Muscle layer of duodenum (tissue), 2 donors: ENCODE measurements around the gene MOCS1.

Experiments
- H3K27ac ChIP-seq: one replicate; pipeline ENCODE4 v1.7.0; 2013; ENCODE audit warnings: mild to moderate bottlenecking, low read length
- H3K27me3 ChIP-seq: one replicate; pipeline ENCODE4 v1.7.0; 2013; ENCODE audit warnings: low read depth, mild to moderate bottlenecking, control low read depth, low read length
- H3K36me3 ChIP-seq, 2 donors: one replicate each; pipeline ENCODE4 v1.7.0; 2013; ENCODE audit warnings: low read length in 2 of 2, control low read depth in 1 of 2, mild to moderate bottlenecking in 1 of 2; ENCODE audit not compliant: insufficient read depth in 2 of 2, control insufficient read depth in 1 of 2
- H3K4me1 ChIP-seq, 2 donors: one replicate each; pipeline ENCODE4 v1.7.0; 2013; ENCODE audit warnings: low read length in 2 of 2, mild to moderate bottlenecking in 2 of 2, control low read depth in 1 of 2, moderate library complexity in 1 of 2; ENCODE audit not compliant: insufficient read depth in 2 of 2, control insufficient read depth in 1 of 2
- H3K4me3 ChIP-seq, 2 donors: one replicate each; pipeline ENCODE4 v1.7.0; 2013; ENCODE audit warnings: low read length in 2 of 2, low read depth in 1 of 2, mild to moderate bottlenecking in 1 of 2
- H3K9me3 ChIP-seq, 2 donors: one replicate each; pipeline ENCODE4 v1.7.0; 2013; ENCODE audit warnings: low read length in 2 of 2, control low read depth in 1 of 2, mild to moderate bottlenecking in 1 of 2; ENCODE audit not compliant: control insufficient read depth in 1 of 2
- donor health status: healthy.

MOCS1 gene

GRCh38 chr6:39964530-39964929 is 30.3 kb upstream of the MOCS1 start:
- no peaks in the 10 kb centered on the region for H3K36me3 ChIP-seq
- no peak overlapping the region for H3K27ac ChIP-seq
- no peaks in the 10 kb centered on the region for H3K9me3 ChIP-seq
- no peak overlapping the region for H3K4me3 ChIP-seq
- no peaks in the 10 kb centered on the region for H3K4me1 ChIP-seq
- no peaks in the 10 kb centered on the region for H3K27me3 ChIP-seq

GRCh38 chr6:39964094-39964493 is 29.8 kb upstream of the MOCS1 start:
- Histone ChIP-seq H3K36me3 (no peaks in the 10 kb centered on the region), H3K4me1 (no peaks in the 10 kb centered on the region), H3K4me3 (no peak overlapping the region), H3K27ac (no peak overlapping the region), H3K27me3 (no peaks in the 10 kb centered on the region), H3K9me3 (no peaks in the 10 kb centered on the region)

- Histone ChIP-seq H3K4me1 (no peaks in the 10 kb centered on the region), H3K9me3 (no peaks in the 10 kb centered on the region), H3K36me3 (no peaks in the 10 kb centered on the region), H3K4me3 (no peak overlapping the region), H3K27me3 (no peaks in the 10 kb centered on the region), H3K27ac (peak overlapping the region; percentile 6)
Measured at GRCh38 chr6:39962831-39963230, 28.6 kb upstream of the MOCS1 start.

GRCh38 chr6:39961178-39961577 is 26.9 kb upstream of the MOCS1 start:
- H3K36me3 ChIP-seq: no peaks in the 10 kb centered on the region
- no peak overlapping the region for H3K4me3 ChIP-seq
- no peaks in the 10 kb centered on the region for H3K9me3 ChIP-seq
- H3K4me1 ChIP-seq: no peaks in the 10 kb centered on the region
- H3K27ac ChIP-seq: no peak overlapping the region
- H3K27me3 ChIP-seq: no peaks in the 10 kb centered on the region

DNA sequence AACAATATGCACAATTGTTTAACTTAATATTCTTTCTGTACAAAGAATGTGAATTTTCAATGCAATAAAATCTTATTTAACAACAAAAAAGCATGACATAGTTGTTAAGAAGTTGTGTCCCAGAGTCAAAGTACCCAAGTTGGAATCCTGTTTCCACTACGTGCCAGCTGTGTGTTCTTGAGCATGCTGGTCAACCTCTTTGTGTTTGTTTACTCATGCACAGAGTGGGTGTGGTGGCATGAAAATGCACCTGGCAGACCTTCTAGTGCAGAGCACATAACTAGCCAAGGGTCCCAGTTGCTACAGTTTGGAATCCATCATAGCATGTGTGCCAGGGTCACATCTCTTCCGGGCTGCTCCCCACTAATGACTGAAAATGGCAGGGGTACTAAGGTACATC is 24.7 kb upstream of the MOCS1 start:
- H3K9me3 ChIP-seq: no peaks in the 10 kb centered on the region
- no peaks in the 10 kb centered on the region for H3K4me1 ChIP-seq
- no peaks in the 10 kb centered on the region for H3K27me3 ChIP-seq
- no peak overlapping the region for H3K4me3 ChIP-seq
- H3K27ac ChIP-seq: no peak overlapping the region
- no peaks in the 10 kb centered on the region for H3K36me3 ChIP-seq

GRCh38 chr6:39956936-39957335 is 22.7 kb upstream of the MOCS1 start:
- Histone ChIP-seq H3K9me3 (no peaks in the 10 kb centered on the region), H3K27ac (no peak overlapping the region), H3K4me3 (no peak overlapping the region), H3K4me1 (no peaks in the 10 kb centered on the region), H3K36me3 (no peaks in the 10 kb centered on the region), H3K27me3 (no peaks in the 10 kb centered on the region)

DNA sequence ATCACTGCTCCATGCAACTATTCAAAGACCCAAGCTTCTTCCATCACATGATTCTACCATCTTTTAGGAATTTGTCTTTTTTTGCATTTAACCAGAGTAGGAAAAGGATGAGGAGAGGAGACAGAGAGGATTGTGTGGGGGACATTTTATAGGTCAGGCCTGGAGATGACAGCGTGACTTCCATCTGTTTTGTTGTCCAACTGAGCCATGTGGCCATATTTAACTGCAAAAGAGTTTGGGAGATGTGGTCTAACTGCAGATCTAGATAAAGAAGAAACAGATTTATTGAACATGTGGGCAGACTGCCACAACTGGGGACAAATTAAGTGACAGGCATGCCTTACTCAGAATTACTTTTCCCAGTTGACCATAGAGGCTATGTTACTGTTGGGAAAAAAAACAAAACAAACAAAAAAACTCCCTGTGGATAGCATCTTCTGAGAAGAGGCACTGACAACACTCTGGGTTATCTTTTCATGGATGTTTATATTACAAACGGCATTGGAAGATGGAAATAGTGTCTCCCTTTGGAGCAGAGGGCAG is 18.9 kb upstream of the MOCS1 start:
- H3K36me3 ChIP-seq: no peaks in the 10 kb centered on the region
- no peak overlapping the region for H3K27ac ChIP-seq
- no peaks in the 10 kb centered on the region for H3K27me3 ChIP-seq

GRCh38 chr6:39952167-39952566 is 17.9 kb upstream of the MOCS1 start:
- Histone ChIP-seq H3K4me3 (no peak overlapping the region), H3K4me1 (no peaks in the 10 kb centered on the region), H3K27ac (no peak overlapping the region), H3K27me3 (no peaks in the 10 kb centered on the region), H3K36me3 (no peaks in the 10 kb centered on the region), H3K9me3 (no peaks in the 10 kb centered on the region)

More for the DNA sequence above, 18.9 kb upstream of the MOCS1 start:
- Histone ChIP-seq H3K4me1 (no peaks in the 10 kb centered on the region), H3K4me3 (no peak overlapping the region), H3K9me3 (no peaks in the 10 kb centered on the region)

GRCh38 chr6:39951716-39952115 is 17.5 kb upstream of the MOCS1 start:
- Histone ChIP-seq H3K27ac (no peak overlapping the region), H3K9me3 (no peaks in the 10 kb centered on the region), H3K27me3 (no peaks in the 10 kb centered on the region), H3K36me3 (no peaks in the 10 kb centered on the region), H3K4me1 (no peaks in the 10 kb centered on the region), H3K4me3 (no peak overlapping the region)

DNA sequence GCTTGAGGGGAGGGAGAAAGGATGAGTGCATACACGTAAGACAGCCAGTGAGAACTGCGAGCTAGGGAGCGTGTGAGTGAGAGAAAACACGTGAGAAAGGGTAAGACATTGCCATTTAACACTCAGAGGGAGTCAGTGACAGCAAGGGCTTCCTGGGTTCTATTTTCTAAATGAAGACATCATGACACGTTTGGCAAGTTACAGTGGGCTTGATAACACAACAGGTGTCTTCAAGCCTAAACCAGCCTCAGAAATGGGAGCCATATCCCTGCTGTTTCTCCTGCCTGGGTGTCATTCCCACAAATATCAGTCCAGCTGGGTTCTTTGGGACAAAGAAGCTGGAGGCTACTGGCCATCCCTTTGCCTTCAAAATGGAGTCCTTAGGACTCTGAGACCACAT is 16.9 kb upstream of the MOCS1 start:
- Histone ChIP-seq H3K27ac (no peak overlapping the region), H3K4me1 (peaks cover 0 to 4% of the 10 kb centered on the region in 2 donors), H3K4me3 (no peak overlapping the region), H3K27me3 (no peaks in the 10 kb centered on the region), H3K9me3 (no peaks in the 10 kb centered on the region), H3K36me3 (no peaks in the 10 kb centered on the region)

DNA sequence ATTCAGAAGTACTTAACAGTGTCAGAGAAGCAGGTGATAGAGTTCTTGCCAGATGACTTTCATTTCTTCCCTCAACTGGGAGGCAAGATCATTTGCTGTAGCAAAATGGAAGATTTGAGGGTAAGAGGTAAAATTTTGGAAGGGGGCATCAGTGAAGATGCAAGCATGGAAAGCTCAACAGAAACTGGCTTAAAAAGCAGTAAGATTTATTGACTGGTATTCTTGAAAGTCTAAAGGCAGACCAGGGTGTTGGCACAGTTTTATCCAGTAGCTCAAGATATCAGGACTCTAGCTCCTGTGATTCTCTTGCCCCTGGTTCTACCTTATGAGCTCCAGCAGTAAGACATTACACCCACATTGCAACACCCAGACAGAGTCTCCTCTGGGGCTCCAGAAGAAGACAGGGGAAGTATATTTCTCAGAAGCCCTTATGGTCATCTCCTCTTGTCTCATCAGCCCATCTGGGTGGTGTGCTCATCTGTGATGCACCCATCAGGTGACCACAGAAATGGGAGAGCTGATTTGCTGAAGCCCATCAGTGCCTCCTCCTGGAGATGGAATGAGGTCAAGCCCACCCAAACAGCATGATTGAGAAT is 16.0 kb upstream of the MOCS1 start:
- peaks cover 0 to 4% of the 10 kb centered on the region in 2 donors for H3K4me1 ChIP-seq
- H3K27me3 ChIP-seq: no peaks in the 10 kb centered on the region
- no peaks in the 10 kb centered on the region for H3K9me3 ChIP-seq
- H3K27ac ChIP-seq: no peak overlapping the region
- no peak overlapping the region for H3K4me3 ChIP-seq
- no peaks in the 10 kb centered on the region for H3K36me3 ChIP-seq

DNA sequence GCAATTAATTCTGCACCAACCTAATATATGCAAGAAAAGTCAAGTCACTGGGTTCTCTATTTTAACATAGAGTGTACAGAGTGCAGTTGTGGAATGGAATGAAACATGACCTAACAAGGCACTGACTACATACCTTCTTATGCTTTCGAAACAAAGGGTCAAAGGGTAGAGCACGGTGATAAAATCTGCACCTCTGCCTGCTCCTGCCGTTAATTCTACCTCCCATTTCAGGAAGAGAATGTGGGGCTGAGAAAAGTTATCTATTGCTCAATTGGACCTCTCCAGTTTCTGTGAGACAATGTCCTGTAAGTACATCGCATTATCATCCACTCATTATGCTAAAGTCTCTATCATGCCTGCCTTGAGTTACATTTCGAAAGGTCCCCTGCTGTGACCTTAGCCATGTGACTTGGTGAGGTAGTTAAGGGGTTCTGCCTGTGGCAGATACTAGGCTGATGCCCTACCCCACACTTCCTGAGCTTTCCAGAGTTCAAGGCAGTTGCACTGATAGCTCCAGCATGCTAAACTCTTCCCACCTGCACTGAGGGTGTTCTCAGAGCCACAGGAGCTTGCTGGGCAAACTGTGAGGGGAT is 14.0 kb upstream of the MOCS1 start:
- Histone ChIP-seq H3K36me3 (no peaks in the 10 kb centered on the region), H3K4me3 (no peak overlapping the region), H3K4me1 (peaks cover 0 to 4% of the 10 kb centered on the region in 2 donors), H3K9me3 (no peaks in the 10 kb centered on the region), H3K27me3 (no peaks in the 10 kb centered on the region), H3K27ac (no peak overlapping the region)
